Pancreas (tissue), 10 donors: ENCODE data around the gene MACIR. TPM values are rescaled to one million over a fixed set of nuclear protein-coding genes. Genes with fewer than 3 reads are reported as not detected.

Experiments
- ATAC-seq, 4 donors: fragments of 200-7000 bp; cut with Tn5 transposase; one replicate each; pipeline versions ENCODE4 v1.8.0 to v1.9.1; 2020; ENCODE audit warnings: mild to moderate bottlenecking in 4 of 4, moderate library complexity in 4 of 4
- DNase-seq, 6 donors: peaks; one replicate each; pipeline ENCODE4 v3.0.0-alpha.2; 2020
- FAIRE-seq: peaks from 2 replicates; lab custom pipeline; 2012; peaks lifted over from hg19 to GRCh38; lab: Jason Lieb, UNC
- H3K27ac ChIP-seq, 4 donors: fragments of 200-600 bp; sonication (generic); 1 replicate in 3 of 4; 2 replicates in 1 of 4; pipeline versions ENCODE4 v1.5.0 to v1.8.0; 2020
- H3K27me3 ChIP-seq, 4 donors: fragments of 200-600 bp; one replicate each; pipeline ENCODE4 v1.8.0; 2021
- H3K36me3 ChIP-seq, 3 donors: fragments of 200-600 bp; sonication (generic) in 1 of 3; one replicate each; pipeline versions ENCODE4 v1.5.0 to v1.8.0; 2020 to 2021
- H3K4me1 ChIP-seq, 3 donors: fragments of 200-600 bp; one replicate each; pipeline ENCODE4 v1.8.0; 2021
- H3K4me3 ChIP-seq, 4 donors: fragments of 200-600 bp; sonication (generic) in 2 of 4; one replicate each; pipeline versions ENCODE4 v1.5.0 to v1.8.0; 2020 to 2021
- H3K9me3 ChIP-seq, 4 donors: fragments of 200-600 bp; one replicate each; pipeline ENCODE4 v1.8.0; 2021
- WGBS, 2 donors: extraction: QIAGEN DNeasy Blood & Tissue Kit; methylation state at CpG; one replicate each; pipeline ENCODE4 v1.1.7; 2013; 5-methylcytosine and 5-hydroxymethylcytosine counted together
- intact Hi-C, 3 donors: fragments of 100-400 bp; cut with DNase I; formaldehyde crosslinking; loops; one replicate each; pipeline versions ENCODE4 v1.11.1 to v1.14.2; 2022
- polyA plus RNA-seq, 2 donors: library from polyadenylated mRNA; stranded (reverse); fragments of 200-250 nt; gene quantifications; one replicate each; pipeline ENCODE4 v1.2.3, GENCODE V29; 2013
- total RNA-seq, 6 donors: library from RNA; stranded (reverse); fragmentation: NEBNext Ultra II Directional in 4 of 6; extraction: Animal tissue kit (Norgen Biotek cat#: 25700) in 4 of 6; gene quantifications; one replicate each; pipeline versions ENCODE4 v1.2.1 to v1.2.4, GENCODE V29; 2021 to 2023
- TF ChIP-seq, protein P1 (sequence below), 4 donors: fragments of 200-600 bp; sonication (generic) in 3 of 4; IDR thresholded peaks; one replicate each; pipeline versions ENCODE4 v1.5.0 to v1.8.0; 2021; ENCODE audit warnings: antibody characterized with exemption in 4 of 4
- donor health status: healthy with polysubstance abuse.
- donor health status: DM: no; HTN: no; CAD: no; lungs with moderate emphysema.
- donor health status: DM: no; HTN: no; CAD: no.
- donor health status: control.
- donor health status: control.
- donor health status: Bipolar disorder and iron deficiency.
- donor health status: DM: yes; HTN: yes; CAD: no.
- donor health status: DM: no; HTN: no; CAD: no.
- donor health status: DM: no; HTN: no; CAD: no.
- donor health status: DM: yes; HTN: yes; CAD: no.

MACIR gene
- total and polyA plus RNA-seq, 8 donors = 2.4 to 8.0 (median 3.2) TPM

DNA sequence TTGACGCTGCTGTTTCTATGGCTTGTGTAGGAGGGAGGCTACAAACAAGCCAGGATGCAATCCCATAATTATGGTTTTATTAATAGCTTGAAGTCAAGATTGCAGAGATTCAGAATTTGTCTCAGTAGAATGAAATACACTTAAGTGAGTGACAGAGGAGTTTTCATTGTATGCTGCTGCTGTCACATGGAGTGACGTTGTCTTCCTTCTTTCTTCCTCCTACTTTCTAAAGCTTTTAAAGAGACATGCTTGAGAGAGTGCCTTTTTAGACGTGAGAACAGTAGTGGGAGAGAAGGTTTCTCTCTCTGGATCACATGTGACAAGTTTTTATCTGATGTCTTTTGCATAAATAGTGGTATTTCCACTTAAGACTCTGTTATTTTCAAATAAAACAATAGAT, 48.9 kb downstream of the MACIR start:
- Histone ChIP-seq H3K27ac (no peak overlapping the region), H3K27me3 (no peaks in the 10 kb centered on the region), H3K4me1 (no peaks in the 10 kb centered on the region), H3K9me3 (no peaks in the 10 kb centered on the region), H3K4me3 (no peak overlapping the region), H3K36me3 (no peaks in the 10 kb centered on the region)
- TF ChIP-seq, protein P1, sequence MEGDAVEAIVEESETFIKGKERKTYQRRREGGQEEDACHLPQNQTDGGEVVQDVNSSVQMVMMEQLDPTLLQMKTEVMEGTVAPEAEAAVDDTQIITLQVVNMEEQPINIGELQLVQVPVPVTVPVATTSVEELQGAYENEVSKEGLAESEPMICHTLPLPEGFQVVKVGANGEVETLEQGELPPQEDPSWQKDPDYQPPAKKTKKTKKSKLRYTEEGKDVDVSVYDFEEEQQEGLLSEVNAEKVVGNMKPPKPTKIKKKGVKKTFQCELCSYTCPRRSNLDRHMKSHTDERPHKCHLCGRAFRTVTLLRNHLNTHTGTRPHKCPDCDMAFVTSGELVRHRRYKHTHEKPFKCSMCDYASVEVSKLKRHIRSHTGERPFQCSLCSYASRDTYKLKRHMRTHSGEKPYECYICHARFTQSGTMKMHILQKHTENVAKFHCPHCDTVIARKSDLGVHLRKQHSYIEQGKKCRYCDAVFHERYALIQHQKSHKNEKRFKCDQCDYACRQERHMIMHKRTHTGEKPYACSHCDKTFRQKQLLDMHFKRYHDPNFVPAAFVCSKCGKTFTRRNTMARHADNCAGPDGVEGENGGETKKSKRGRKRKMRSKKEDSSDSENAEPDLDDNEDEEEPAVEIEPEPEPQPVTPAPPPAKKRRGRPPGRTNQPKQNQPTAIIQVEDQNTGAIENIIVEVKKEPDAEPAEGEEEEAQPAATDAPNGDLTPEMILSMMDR (IDR thresholded peaks at IDR 0.05) = no peak
- no peak for DNase-seq
- no peak for ATAC-seq
- intact Hi-C loops = no loop called here
- FAIRE-seq = no peak
- WGBS, 2 donors = 68 to 72% methylated on average over 3 of the region's 3 CpGs

DNA sequence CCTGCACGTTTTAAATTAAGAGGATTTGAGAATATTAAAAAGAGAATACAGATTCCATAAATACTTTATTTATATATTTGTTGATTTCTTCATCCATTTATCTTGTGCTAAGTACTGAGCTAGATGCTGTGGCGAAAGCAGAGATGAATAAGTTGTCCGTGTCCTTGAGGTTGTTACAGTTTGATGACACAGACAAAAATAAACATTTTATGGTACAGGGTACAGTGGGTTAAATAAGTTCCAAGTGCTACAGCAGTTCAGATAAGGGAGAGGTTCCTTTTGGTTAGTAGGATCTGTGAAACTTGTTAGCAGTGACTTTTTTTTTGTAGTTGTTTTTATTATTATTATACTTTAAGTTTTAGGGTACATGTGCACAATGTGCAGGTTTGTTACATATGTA, 50.2 kb downstream of the MACIR start:
- 58 to 64% methylated on average over 3 of the region's 3 CpGs for WGBS, 2 donors
- Histone ChIP-seq H3K4me1 (no peaks in the 10 kb centered on the region), H3K27ac (no peak overlapping the region), H3K4me3 (no peak overlapping the region), H3K36me3 (no peaks in the 10 kb centered on the region), H3K27me3 (no peaks in the 10 kb centered on the region), H3K9me3 (no peaks in the 10 kb centered on the region)
- TF ChIP-seq, protein P1 (IDR thresholded peaks at IDR 0.05) = no peak
- FAIRE-seq (no peak), DNase-seq (no peak), ATAC-seq (no peak)
- intact Hi-C loops = no loop called here

DNA sequence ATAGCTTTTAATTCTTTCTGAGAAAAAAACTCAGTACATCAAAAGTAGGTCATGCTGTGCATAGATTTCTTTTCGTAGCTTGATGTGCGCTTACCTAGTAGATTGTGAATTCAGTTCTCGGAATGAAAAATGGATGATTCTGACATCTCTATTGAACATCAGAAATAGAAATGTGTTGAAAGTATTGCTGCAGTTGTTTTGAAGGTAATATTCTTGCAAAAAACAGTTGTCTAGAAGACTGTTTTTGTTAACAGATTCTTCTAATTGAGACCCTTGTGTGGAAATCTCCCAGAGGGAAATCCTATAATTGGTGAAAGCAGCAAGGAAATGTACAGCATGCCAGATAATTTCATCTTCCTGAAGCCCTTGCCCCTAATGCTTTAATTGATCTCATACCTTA, 54.5 kb downstream of the MACIR start:
- TF ChIP-seq, protein P1 (IDR thresholded peaks at IDR 0.05) = no peak
- no peaks in the 10 kb centered on the region for H3K9me3 ChIP-seq
- no peak for ATAC-seq
- FAIRE-seq = no peak
- H3K4me1 ChIP-seq = no peaks in the 10 kb centered on the region
- no peak overlapping the region for H3K27ac ChIP-seq
- no peaks in the 10 kb centered on the region for H3K27me3 ChIP-seq
- DNase-seq = no peak
- H3K4me3 ChIP-seq = no peak overlapping the region
- 91 to 95% methylated on average over 3 of the region's 3 CpGs for WGBS, 2 donors
- intact Hi-C loops = no loop called here
- no peaks in the 10 kb centered on the region for H3K36me3 ChIP-seq

DNA sequence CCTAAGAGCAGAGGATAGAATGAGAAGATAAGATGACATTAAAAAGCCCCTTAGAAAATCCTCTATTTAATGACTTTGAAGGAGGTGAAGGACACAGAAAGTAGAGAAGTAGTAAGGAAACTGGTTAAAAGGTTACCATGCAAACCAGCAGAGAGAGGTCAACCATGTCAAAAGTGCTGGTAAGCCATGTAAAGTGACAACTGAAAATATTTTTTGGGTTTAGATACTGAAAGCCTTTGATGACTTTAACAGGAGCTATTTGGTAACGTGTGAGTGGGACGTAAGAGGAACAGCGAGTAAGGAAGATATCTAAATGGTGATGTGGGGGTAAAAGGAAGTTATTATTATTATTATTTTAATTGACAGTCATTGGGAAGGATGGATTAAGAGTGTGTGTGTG, 56.9 kb downstream of the MACIR start:
- FAIRE-seq (no peak), DNase-seq (no peak), ATAC-seq (no peak)
- Histone ChIP-seq H3K4me3 (no peak overlapping the region), H3K27ac (no peak overlapping the region), H3K4me1 (no peaks in the 10 kb centered on the region), H3K27me3 (no peaks in the 10 kb centered on the region), H3K9me3 (no peaks in the 10 kb centered on the region), H3K36me3 (no peaks in the 10 kb centered on the region)
- TF ChIP-seq, protein P1 (IDR thresholded peaks at IDR 0.05) = no peak
- intact Hi-C loops = no loop called here
- WGBS, 2 donors = 84 to 95% methylated on average over 3 of the region's 3 CpGs

DNA sequence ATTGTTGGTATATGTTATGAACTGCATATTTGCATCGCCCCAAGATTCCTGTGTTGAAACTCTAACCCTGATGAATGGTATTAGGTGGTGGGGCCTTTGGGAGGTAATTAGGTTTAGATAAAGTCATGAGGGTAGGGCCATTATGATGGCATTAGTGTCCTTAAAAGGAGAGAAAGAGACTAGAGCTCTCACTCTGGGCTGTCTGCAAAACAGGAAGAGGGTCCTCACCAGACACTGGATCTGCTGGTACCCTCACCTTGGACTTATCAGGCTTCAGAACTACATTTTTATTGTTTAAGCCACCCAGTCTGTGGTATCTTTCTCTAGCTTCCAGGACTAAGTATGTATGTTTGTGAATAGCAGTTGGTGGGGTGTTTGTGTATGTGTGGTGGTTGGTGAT, 68.9 kb downstream of the MACIR start:
- H3K4me1 ChIP-seq = no peaks in the 10 kb centered on the region
- H3K4me3 ChIP-seq = no peak overlapping the region
- no peak overlapping the region for H3K27ac ChIP-seq
- WGBS, 2 donors = 80 to 91% methylated on average over 1 of the region's 1 CpG
- DNase-seq = no peak
- TF ChIP-seq, protein P1 (IDR thresholded peaks at IDR 0.05) = no peak
- FAIRE-seq = no peak
- intact Hi-C loops = no loop called here
- no peaks in the 10 kb centered on the region for H3K9me3 ChIP-seq
- no peaks in the 10 kb centered on the region for H3K36me3 ChIP-seq
- H3K27me3 ChIP-seq = no peaks in the 10 kb centered on the region
- no peak for ATAC-seq
